Keratinocyte (primary cell): Measurements from ENCODE around the gene EZH2.

Experiments
- CTCF ChIP-seq, 3 experiments: IDR thresholded peaks in 1 of 3; conservative IDR thresholded peaks in 1 of 3; optimal IDR thresholded peaks in 1 of 3; 2 replicates in 2 of 3; 3 replicates in 1 of 3; pipeline versions ENCODE3 to v1.5.1; 2011; ENCODE audit warnings: low read length in 3 of 3, mild to moderate bottlenecking in 3 of 3, moderate library complexity in 2 of 3, control low read depth in 1 of 3, inconsistent platforms in 1 of 3; ENCODE audit not compliant: insufficient read depth in 2 of 3; ENCODE audit errors: extremely low read depth in 1 of 3
- EZH2 ChIP-seq: IDR thresholded peaks from one replicate; pipeline ENCODE4 v1.6.1; 2012; ENCODE audit warnings: inconsistent platforms, mild to moderate bottlenecking, low read length, moderate library complexity

DNA sequence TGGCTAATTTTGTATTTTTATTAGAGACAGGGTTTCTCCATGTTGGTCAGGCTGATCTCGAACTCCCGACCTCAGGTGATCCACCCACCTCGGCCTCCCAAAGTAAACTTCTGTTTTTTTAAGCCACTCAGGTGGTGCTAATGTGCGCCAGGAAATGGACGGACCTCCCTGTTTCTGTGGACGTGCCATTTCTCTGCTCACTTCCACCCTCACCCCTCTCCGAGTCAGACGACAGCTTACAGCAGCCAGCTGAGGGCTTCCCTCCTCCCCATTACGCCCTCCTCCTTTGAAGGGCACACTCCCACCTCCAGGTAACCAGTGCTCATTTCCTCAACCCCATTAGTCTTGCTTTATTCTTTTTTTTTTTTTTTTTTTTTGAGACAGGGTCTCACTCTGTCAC is 41.7 kb upstream of the EZH2 start:
- TF ChIP-seq CTCF (optimal IDR thresholded peaks at IDR 0.05 in 1 of 3, IDR thresholded peaks at IDR 0.05 in 1 of 3, conservative IDR thresholded peaks at IDR 0.05 in 1 of 3; ENCODE audit: extremely low read depth in 1 of 3, insufficient read depth in 2 of 3, low read length in 3 of 3), result no peak
- no peak for TF ChIP-seq EZH2
